OCI-LY1 (cell line): ENCODE data around the gene WDR83.
"Not testable (repeated sequence)": the region's sequence is repeated elsewhere in the genome, so short reads cannot be mapped to it uniquely, and the experiment has no call there.

ENCODE experiments used
- H2AFZ ChIP-seq: fragments of 200-600 bp; sonication (generic), shearing (Covaris generic); 2 replicates; pipeline ENCODE4 v1.6.0; 2014; ENCODE audit warnings: antibody characterized with exemption, mild to moderate bottlenecking, low read length
- H3F3A ChIP-seq: fragments of 200-600 bp; sonication (generic), shearing (Covaris generic); 2 replicates; pipeline ENCODE4 v1.6.0; 2014; ENCODE audit warnings: mild to moderate bottlenecking, antibody characterized with exemption, low read length, moderate library complexity; ENCODE audit not compliant: insufficient read depth
- H3K27ac ChIP-seq: fragments of 200-600 bp; sonication (generic); 2 replicates; pipeline ENCODE4 v1.5.1; 2014; ENCODE audit warnings: low read length, mixed run types, mild to moderate bottlenecking, low read depth; ENCODE audit not compliant: poor library complexity, severe bottlenecking
- H3K27me3 ChIP-seq: fragments of 200-600 bp; sonication (generic); 2 replicates; pipeline ENCODE4 v1.6.0; 2014; ENCODE audit warnings: antibody characterized with exemption, mild to moderate bottlenecking, low read length, moderate library complexity; ENCODE audit not compliant: insufficient read depth
- H3K36me3 ChIP-seq: fragments of 200-600 bp; sonication (generic); 2 replicates; pipeline ENCODE4 v1.6.1; 2014; ENCODE audit warnings: mild to moderate bottlenecking, antibody characterized with exemption, low read length, moderate library complexity, mixed read lengths; ENCODE audit not compliant: insufficient read depth
- H3K4me1 ChIP-seq: fragments of 200-600 bp; sonication (generic); 2 replicates; pipeline ENCODE4 v1.5.1; 2014; ENCODE audit warnings: mild to moderate bottlenecking, low read length, moderate library complexity; ENCODE audit not compliant: insufficient read depth, severe bottlenecking
- H3K4me2 ChIP-seq: fragments of 200-600 bp; sonication (generic), shearing (Covaris generic); 2 replicates; pipeline ENCODE4 v1.6.1; 2014; ENCODE audit warnings: low read length
- H3K4me3 ChIP-seq: fragments of 200-600 bp; sonication (generic); 2 replicates; pipeline ENCODE4 v1.5.1; 2014; ENCODE audit warnings: low read length, low read depth, mild to moderate bottlenecking, mixed read lengths; ENCODE audit not compliant: poor library complexity, severe bottlenecking
- H3K79me2 ChIP-seq: fragments of 200-600 bp; shearing (Covaris generic); 2 replicates; pipeline ENCODE4 v1.6.1; 2016; ENCODE audit warnings: mixed run types, low read length, mixed read lengths; ENCODE audit not compliant: insufficient read depth
- H3K9ac ChIP-seq: fragments of 200-600 bp; sonication (generic), shearing (Covaris generic); 2 replicates; pipeline ENCODE4 v1.6.1; 2014; ENCODE audit warnings: mild to moderate bottlenecking, low read length, mixed read lengths
- H3K9me2 ChIP-seq: fragments of 200-600 bp; sonication (generic), shearing (Covaris generic); 2 replicates; pipeline ENCODE4 v1.6.1; 2014; ENCODE audit warnings: low read depth, mild to moderate bottlenecking, low read length, mixed read lengths
- H3K9me3 ChIP-seq: fragments of 200-600 bp; shearing (Covaris generic); 2 replicates; pipeline ENCODE4 v1.6.1; 2014; ENCODE audit warnings: low read length, mixed read lengths
- H4K20me1 ChIP-seq: fragments of 200-600 bp; sonication (generic), shearing (Covaris generic); 2 replicates; pipeline ENCODE4 v1.6.0; 2016; ENCODE audit warnings: mild to moderate bottlenecking, low read length; ENCODE audit not compliant: insufficient read depth
- CTCF ChIP-seq: fragments of 200-600 bp; sonication (generic), shearing (Covaris generic); IDR thresholded peaks from 2 replicates; pipeline ENCODE4 v1.5.1; 2017; ENCODE audit warnings: mild to moderate bottlenecking, antibody characterized with exemption, low read length, moderate library complexity, mixed read lengths
- EZH2 ChIP-seq: fragments of 200-600 bp; sonication (generic), shearing (Covaris generic); IDR thresholded peaks from 2 replicates; pipeline ENCODE4 v1.8.0; 2017; ENCODE audit warnings: borderline replicate concordance, mixed run types, mild to moderate bottlenecking, antibody characterized with exemption, low read length, moderate library complexity, mixed read lengths

Gene WDR83

GRCh38 chr19:12666265-12667048 lies at the start of gene WDR83, which contains the start of gene MAN2B1:
Gene WDR83, plus strand, starts transcription at chr19:12666807. Its CDS starts 2,984 bp downstream, at chr19:12669791.
Gene MAN2B1, minus strand, starts transcription at chr19:12666742. Its CDS starts 41 bp downstream, at chr19:12666701.
- Histone ChIP-seq H3K4me2 (peak within 1 kb of the TSS; percentile 93), H3K27ac (peak within 1 kb of the TSS; percentile 78), H3K4me1 (peaks cover 43% of the 10 kb centered on the region), H3F3A (no peaks in the 10 kb centered on the region), H2AFZ (no peak within 1 kb of the TSS), H3K36me3 (peaks cover 32% of the 10 kb centered on the region), H3K4me3 (peak within 1 kb of the TSS; percentile 87), H3K27me3 (no peaks in the 10 kb centered on the region), H3K9me3 (no peaks in the 10 kb centered on the region), H3K9ac (peak within 1 kb of the TSS; percentile 81), H3K79me2 (no peaks in the 10 kb centered on the region), H3K9me2 (no peaks in the 10 kb centered on the region), H4K20me1 (no peaks in the 10 kb centered on the region)
- no peak for TF ChIP-seq CTCF
- TF ChIP-seq EZH2, result no peak

GRCh38 chr19:12617646-12618045 lies 49.0 kb upstream of the WDR83 start:
- no peak overlapping the region for H3K4me3 ChIP-seq
- H3K36me3 ChIP-seq, result peaks cover 29% of the 10 kb centered on the region
- no peaks in the 10 kb centered on the region for H4K20me1 ChIP-seq
- H3F3A ChIP-seq, result no peaks in the 10 kb centered on the region
- H2AFZ ChIP-seq, result no peak overlapping the region
- H3K27me3 ChIP-seq, result no peaks in the 10 kb centered on the region
- TF ChIP-seq CTCF, result no peak
- no peak overlapping the region for H3K27ac ChIP-seq
- 0 out of 2 replicates have a peak, but pooled peaks cover 5% of the 10 kb centered on the region for H3K9me3 ChIP-seq
- no peak overlapping the region for H3K4me2 ChIP-seq
- peaks cover 17% of the 10 kb centered on the region for H3K4me1 ChIP-seq
- H3K79me2 ChIP-seq, result peaks cover 15% of the 10 kb centered on the region
- H3K9ac ChIP-seq, result no peak overlapping the region
- H3K9me2 ChIP-seq, result no peaks in the 10 kb centered on the region

- H3K4me1 ChIP-seq, H2AFZ ChIP-seq, H3K27me3 ChIP-seq, H3K27ac ChIP-seq, H4K20me1 ChIP-seq, H3K4me2 ChIP-seq, H3K9me3 ChIP-seq, H3K4me3 ChIP-seq, H3K9me2 ChIP-seq, H3K9ac ChIP-seq, H3F3A ChIP-seq: not testable (repeated sequence)
- peaks cover 15% of the 10 kb centered on the region for H3K79me2 ChIP-seq
- H3K36me3 ChIP-seq, result peaks cover 46% of the 10 kb centered on the region
These were observed 45.2 kb upstream of the WDR83 start for GRCh38 chr19:12621253-12622024.
